GM21825 (cell line): ENCODE data around the gene GAD1.

Source experiments
- ATAC-seq: cut with Tn5 transposase; IDR thresholded peaks from one replicate; pipeline ENCODE4 v1.9.1; 2021; ENCODE audit warnings: mild to moderate bottlenecking, moderate library complexity; ENCODE audit not compliant: unreplicated experiment

GAD1 gene

DNA sequence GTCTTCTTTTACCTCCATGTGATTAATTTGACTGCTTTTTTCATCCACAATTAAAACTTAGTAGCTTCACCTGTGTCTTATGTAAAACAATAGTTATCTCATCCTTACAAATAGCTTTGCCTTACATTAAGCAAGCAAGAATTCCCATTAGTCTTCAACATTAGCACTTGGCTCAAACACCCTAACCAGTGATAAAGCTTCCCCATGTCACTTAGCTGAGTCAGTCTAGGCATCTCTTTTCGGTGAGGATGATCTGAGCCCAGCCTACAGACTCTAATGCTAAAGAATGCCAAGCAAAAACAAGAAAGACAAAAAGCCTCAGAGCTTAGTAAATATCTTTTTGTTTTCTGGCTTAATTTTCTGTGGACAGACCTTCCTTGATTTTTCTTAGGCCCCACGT is 26.1 kb downstream of the GAD1 start:
- no peak for ATAC-seq

DNA sequence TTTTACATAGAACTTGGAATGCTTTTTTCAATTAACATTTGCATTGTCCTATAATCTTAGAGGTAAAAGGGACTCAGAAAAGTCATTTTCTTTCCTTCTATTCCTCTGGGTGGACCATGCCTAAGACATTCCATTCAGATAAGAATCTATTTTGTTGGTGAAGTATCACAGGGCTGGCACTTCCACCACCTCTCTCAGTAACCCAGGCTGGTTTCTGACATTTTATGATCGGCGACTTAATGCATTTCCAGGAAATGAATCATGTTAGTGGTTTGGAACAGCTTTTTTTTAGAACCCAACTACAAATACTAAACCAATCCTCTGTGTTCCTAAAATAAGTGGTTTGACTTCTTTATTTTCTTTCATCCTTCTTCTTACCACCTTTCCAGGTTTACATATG is 27.0 kb downstream of the GAD1 start:
- ATAC-seq, result no peak

DNA sequence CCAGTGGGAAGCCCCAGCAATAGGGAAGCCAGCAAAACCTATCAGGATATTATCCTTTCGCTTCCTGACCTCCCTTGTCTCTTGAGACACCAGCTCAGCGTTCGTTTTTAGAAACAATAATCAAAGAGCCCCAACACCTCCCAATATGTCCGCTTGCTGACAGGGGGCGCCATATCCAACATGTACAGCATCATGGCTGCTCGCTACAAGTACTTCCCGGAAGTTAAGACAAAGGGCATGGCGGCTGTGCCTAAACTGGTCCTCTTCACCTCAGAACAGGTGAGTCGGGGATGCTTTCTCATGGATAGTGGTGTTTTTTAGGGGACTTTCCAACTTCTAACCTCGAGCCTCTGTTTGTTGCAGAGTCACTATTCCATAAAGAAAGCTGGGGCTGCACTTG is 28.7 kb downstream of the GAD1 start:
- no peak for ATAC-seq

DNA sequence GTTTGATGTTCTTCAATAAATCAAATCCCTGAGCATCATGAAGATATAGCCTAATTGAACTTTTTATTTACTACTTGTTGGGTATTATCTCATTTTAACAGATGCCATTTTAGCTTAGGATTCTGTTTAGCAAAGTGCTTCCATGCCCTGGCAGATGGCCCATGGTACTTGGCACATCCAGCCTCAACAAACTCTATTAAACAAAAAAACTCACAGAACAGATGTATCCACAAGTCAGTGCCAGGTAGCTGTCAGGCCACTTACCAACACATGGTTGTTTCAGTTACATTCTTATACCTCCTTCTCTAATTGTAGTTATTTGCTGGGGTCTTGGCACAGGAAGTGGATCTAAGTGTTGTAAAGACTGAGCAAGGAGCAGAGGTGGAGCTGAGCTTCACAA is 29.6 kb downstream of the GAD1 start:
- ATAC-seq, result no peak

DNA sequence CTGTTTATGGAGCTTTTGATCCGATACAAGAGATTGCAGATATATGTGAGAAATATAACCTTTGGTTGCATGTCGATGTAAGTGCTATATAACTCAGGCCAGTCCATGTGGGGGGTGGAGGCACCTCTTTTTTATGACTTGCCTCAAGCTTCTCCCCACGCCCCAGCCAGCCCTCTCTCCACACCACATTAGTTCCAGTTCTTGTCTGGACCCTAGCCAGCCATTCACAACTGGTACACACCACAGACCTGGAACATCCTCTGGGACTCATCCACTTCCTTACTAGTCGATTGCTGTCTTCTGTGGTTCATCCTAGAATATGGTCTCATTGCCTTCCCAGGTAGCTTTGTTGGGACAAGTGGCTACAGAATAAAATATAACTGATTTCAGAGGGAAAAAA is 31.0 kb downstream of the GAD1 start:
- ATAC-seq, result no peak

DNA sequence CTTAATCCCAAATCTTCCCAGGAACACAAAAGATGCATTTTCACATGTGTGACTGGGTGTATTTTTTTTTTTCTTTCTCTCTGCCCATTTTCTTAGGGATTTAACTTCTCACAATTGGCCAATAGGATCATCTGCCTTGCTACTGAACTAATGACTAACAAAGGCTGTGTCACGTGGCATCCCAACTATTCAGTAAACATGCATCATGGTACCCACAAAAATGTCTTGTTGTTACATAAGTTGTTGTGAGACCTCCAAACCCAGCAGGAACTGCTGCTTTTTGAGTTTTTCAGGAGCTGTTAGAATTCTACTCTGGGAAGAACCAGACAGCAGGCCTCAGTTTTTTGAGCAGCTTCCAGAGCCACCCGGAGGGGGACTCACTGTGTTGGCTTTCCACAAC is 31.9 kb downstream of the GAD1 start:
- ATAC-seq, result no peak

DNA sequence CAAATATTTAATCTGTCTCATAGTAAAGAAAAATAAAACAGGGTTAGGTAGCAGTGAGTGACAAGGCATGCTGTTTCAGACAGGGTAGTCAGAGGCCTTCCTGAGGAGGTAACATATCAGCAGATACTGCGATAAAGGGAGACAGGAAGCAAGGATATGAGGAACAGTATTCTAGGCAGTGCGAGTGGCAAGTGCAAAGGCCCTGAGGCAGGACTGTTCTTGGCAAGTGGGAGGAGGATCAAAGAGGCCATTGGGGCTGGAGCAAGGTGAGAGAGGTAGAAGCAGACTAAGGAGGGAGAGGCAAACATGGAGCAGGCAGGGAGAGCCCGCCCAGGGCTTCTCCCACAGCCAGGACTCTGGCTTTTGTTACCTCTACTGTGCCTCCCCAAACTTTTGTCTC is 33.6 kb downstream of the GAD1 start:
- ATAC-seq, result no peak

DNA sequence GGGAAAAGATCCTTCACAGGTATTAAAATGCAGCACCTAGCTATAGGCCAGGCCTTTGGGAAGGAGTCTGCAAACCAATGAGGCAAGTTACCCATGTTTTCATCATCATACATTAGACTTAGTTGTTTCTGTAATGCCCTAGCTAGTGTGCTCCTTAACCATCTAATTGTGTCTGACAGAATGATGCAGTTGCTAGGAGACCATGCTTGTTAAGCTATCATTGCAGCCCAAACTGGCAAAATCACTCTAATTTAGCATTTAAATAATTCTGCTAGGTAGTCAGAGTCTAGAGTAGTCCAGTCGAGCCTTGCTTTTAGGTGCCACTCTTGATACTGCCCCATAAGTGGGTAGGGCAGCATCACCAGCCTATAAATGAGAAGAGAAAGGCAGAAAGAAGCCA is 34.9 kb downstream of the GAD1 start:
- ATAC-seq, result no peak

DNA sequence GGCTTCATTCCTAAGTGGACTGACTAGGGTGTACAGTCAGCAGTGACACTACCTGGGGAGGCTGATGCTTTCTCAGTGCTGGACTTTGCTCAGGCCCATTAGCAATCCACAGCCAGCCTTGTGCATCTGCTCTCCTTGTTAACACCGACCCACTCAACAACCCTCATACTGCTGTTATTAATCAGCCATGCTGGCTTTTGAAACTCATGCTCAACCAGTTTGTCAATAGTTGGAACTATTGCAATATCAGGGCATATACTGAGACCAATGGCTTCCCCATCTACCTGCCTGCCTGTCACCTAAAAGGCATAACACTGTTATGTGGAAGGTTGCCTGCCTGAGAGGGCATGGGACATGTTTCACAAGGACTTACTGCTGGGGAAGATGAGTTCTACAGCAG is 39.4 kb downstream of the GAD1 start:
- ATAC-seq, result no peak

DNA sequence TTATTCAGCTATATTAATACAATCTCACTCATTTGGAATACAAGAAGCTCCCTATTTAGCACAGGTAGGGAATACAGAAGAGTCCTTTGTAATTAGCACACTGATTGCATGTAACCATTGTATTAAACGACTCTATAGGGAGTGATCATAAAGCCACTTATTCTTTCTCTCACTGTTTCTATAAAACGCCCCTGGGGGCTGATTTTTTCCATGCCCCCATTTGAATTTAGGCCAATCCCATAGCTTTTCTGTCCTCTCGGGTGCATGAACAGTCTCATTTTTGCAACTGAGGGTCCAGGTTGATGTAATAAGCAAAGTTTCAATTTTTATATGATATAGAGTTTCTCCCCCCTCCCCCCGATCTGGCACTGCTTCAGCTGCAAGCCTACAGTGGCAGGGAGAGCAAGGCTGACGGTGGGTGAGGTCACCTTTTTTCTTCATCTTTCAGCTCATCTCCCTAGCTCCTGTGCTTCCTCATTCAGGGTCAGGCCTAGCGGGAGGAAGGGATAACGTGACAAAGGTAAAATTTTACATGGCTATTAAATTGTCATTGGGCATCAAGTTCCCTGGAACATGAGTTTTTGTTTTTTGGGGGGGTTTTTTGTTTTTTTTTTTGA is 45.7 kb downstream of the GAD1 start:
- ATAC-seq, result no peak

DNA sequence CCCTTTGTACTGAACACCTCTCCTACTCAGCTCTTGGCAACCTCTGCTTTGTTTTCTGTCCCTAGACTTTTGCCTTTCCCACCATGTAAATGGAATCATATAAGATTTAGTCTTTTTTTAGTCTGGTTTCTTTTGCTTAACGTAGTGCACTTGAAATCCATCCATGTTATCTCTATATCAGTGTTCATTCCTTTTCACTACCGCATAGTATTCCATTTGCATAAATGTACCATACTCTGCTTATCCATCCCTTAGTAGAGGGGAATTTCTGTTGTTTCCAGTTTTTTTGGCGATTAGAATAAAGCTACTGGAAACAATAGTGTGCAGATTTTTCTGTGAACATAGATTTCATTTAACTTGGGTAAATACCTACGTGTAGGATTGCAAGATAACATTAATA is 46.4 kb downstream of the GAD1 start:
- ATAC-seq, result no peak

DNA sequence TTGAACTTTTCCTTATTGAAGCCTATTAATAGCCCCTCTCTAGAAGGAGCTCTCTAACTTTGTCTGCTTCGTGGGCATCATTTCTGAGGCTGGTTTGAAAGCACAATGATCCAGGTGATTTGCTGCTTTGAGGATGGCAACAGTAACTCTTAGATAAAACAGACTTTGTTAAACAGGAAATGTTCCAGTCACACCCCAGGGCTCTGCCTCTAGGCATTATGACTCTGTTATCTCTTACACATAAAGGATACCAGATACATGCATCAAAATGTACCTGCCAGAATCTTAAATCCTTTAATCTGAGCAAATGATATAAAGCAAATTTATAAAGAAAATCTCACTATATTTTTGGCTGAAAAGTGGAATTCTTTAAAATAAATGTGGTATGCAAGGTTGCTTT is 52.3 kb downstream of the GAD1 start:
- no peak for ATAC-seq

DNA sequence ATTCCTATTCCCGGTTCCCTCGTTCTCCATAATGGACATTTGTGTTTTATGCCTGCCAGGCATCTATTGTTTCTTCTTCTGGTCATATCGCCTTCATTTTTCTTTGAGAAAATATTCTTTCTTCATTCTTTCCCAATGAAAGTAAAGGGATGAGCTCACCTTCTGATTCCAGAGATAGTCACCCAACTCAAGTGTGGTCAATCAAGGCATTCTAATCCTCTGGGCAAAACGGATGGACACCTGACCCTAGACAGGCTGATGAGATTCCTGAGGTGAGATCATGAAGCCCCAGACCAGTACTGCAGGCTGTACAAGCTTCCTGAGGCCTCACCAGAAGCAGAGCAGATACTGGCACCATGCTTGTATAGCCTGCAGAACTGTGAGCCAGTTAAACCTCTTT is 52.8 kb downstream of the GAD1 start:
- ATAC-seq, result no peak

DNA sequence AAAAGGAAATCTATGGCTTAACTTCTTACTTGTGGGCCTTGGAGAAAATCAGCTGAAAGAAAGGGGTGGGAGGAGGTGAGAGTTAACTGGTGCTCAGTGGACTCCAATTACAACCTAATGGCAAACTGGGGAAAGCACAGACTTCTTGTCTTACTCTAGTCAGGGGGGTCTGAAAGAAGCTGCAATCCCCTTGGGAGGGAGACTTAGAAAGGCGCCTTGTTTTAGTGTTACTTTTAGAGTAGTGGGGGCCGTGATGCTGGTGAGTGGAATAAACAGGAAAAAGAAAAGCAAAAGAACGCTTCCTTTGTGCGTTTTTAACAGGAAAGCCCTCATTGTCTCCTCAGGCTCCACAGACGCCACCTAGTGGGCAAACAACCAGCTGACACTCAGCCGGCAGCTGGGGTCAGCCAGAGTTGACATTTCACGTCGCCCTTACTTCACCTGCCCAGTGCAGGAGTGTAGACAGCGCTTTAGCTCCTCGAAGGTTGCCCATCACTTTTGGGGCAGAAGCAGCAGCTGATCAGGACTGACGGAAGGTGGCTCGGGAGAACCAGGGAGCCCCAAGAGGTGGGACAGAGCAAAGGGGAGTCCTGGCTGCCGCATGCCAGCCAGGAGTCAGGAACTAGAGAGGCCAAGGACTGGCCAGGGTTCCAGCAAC is 56.5 kb downstream of the GAD1 start:
- ATAC-seq, result peak; percentile 90

DNA sequence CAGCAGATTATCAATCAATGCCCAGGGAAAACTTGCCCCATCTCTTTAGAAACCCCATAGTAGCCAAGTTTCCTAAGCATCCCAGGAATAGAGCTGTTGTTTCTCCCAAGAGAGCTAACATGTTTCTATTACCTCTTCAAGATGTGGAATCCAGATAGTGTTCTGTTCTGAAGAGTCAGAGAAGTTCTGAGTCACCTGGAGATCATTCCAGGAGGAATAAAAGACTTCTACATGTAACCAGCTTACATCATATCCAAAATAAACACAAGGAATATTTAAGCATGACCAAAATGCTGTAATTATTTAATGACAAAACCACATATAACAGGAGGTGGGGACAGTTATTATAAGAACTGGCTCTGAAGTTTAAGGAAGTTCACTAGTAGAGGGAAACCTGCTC is 61.4 kb downstream of the GAD1 start:
- ATAC-seq, result no peak

DNA sequence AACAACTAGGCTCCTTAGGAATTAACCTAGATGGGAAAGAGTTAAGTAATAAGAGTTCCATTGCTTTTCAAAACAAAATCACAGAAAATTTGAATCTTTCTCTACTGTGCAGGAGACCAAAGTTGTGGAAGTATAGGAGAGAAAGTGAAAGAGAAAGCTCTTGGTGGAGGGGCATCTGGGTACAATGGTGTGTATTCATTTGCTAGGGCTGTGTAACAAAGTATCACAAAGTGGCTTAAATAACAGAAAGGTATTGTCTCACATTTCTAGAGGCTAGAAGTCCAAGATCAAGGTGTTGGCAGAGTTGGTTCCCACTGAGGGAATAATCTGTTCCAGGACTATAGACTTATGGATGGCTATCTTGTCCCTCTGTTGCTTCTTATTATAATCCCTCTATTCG is 61.8 kb downstream of the GAD1 start:
- ATAC-seq, result peak; percentile 68

DNA sequence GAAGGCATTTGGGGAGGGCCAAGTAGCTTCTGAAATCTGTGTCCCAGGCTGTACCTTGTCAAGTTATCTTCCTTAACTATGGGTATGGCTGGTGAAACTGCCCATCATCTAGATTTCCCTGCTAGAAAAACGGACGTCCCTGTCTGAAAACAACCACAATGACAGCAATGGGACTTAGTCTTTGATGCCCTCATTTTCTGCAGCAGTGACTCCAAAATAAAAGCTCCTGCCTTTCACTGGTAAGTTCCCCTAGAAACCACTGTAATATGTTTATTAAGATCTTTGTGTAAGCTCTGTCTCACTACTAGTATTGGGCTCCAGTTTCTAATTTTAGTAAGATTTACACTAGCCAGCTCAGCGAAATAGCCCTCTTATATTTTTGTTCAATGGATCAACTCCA is 65.2 kb downstream of the GAD1 start:
- no peak for ATAC-seq

DNA sequence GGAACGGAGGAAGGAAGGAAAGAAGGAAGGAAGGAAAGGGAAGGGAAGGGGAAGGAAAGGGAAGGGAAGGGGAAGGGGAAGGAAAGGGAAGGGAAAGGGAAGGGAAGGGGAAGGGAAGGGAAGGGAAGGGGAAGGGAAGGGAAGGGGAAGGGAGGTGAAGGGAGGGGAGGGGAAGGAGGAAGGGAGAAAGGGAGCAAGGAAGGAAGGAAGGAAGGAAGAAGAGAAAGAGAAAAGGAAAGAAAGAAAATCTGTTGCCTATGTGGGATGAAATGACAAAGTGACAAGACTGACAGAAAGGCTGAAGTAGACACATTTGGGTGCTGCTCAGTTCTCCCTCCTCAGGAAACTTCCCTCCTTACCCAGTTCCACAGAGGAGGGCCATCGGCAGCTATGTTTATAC is 66.1 kb downstream of the GAD1 start:
- ATAC-seq, result no peak

DNA sequence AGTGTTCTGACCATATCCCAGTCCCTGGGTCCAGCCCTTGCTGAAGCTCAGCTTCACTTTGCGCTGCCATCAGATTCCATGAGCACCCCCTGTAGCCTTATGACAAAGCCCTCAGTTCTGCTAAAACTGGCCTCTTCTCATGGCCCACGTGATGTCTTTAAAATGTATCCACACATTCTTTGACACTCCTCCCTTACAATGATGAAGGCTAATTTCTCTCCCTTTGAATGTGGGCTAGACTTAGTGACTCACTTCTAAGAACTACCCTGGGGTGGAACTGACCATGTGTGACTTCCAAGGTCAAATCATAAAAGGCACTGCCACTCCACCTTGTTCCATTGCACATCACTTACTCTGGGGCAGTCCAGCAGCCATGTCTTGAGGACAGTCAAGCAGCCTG is 67.0 kb downstream of the GAD1 start:
- ATAC-seq, result no peak

DNA sequence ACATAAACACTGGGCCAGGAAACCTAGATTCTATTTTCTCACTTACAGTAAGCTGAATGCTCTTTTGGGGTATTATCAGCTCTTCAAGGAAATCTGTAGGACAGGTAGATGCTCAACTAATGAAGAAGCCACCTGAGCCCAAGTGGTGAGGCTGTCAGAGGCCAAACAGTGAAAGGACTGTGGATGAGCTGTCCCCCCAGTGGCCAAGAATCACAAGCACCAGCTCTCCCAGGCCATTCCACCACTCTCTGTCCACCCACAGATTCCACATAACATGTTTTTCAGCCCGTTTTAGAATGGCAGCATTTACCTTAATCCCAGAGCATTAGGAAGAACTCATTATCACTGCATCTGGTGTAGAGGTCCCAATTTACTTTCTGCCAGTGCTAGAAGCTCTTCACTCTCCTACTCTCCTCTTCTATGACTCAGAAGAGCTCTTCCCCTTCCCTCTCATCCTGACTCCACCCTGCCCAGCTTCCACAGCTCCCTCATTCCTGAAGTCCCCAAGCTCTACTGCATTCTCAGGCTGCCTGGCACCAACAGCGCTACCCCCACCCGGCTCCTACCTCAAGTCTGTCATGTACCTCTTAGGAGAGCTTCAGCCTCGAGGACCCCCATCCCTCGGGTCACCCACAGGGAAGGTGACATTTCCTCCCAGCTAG is 68.6 kb downstream of the GAD1 start:
- no peak for ATAC-seq

DNA sequence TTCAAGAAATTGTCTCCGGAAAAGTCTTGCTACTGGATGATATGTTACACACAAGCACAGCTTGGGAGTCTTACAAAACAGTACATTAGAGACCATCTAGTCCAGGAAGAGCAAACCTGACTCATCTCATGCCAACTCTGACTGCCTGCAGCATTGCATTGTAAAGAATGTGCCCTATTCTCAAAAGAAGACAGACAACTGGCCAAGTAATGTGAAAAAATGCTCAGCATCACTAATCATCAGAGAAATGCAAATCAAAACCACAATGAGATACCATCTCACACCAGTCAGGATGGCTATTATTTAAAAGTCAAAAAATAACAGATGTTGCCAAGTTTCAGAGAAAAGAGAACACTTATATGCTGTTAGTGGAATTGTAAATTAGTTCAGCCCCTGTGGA is 69.7 kb downstream of the GAD1 start:
- no peak for ATAC-seq

DNA sequence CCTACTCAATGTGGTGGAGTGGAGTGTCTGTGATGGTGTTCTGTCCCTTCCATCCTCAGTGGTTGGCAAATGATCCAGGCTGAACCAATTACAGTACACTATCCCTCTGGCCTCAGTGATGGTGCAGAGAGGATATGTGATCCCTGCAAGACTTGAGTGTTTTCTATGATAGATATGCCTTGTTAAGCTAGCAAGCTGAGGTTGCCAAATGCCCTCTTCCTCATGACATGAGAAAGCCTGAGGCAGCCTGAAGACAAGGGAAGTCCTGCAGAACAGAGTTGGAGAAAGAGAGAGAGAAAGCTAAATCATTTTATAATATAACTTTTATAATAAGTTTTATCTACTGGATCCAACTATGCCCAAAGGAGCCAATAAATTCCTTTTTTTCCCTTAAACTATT is 70.8 kb downstream of the GAD1 start:
- ATAC-seq, result no peak

DNA sequence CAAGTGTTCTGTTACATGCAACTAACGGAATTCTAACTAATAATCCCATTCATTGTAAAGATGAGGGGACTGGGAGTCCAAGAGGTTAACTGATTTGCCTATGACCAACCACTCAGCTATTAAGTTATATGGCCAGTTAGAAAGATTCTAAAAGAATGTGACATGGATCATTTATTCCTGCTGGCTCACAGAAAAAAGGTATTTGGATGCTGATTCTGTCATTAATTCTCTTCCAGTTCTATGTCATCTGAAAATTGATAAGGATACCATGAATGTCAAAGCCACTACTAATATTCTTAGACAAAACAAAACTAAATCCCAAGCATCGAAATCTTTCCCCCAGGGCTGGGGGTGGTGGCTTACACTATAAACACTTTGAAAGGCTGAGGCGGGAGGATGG is 71.2 kb downstream of the GAD1 start:
- no peak for ATAC-seq
